ENCODE results near the gene ZBTB34.
"Not testable (repeated sequence)": the region's sequence is repeated elsewhere in the genome, so short reads cannot be mapped to it uniquely, and the experiment has no call there.

- TF ChIP-seq CTCF (conservative IDR thresholded peaks at IDR 0.05; ENCODE audit: low read depth, low read length); EZH2 (IDR thresholded peaks at IDR 0.05; ENCODE audit: low read length, unreplicated experiment); EZH2phosphoT487 (IDR thresholded peaks at IDR 0.05; ENCODE audit: borderline replicate concordance, low read length): not testable (repeated sequence)
These were observed 36.4 kb upstream of the ZBTB34 start for GRCh38 chr9:126824052-126824451.

Data from PC-3 (cell line).